Epithelial cell of esophagus (primary cell): ENCODE results near the gene NFIA.
A peak's percentile ranks its signal among the peaks of the same experiment; 100 is the strongest.

Experiments used
- DNase-seq: peaks from one replicate; pipeline ENCODE4 v3.0.0; 2010; ENCODE audit warnings: low read depth
- H3K4me3 ChIP-seq: 2 replicates; pipeline ENCODE4 v1.5.1; 2011; ENCODE audit warnings: mild to moderate bottlenecking, low read length, control low read depth
- CTCF ChIP-seq: IDR thresholded peaks from 2 replicates; pipeline ENCODE4 v1.5.1; 2011; ENCODE audit warnings: low read depth, mild to moderate bottlenecking, low read length, control low read depth, inconsistent platforms; ENCODE audit not compliant: insufficient read depth; ENCODE audit errors: missing control alignments

The NFIA gene

GRCh38 chr1:61170328-61171238, 88.2 kb downstream of the NFIA start:
- no peak for TF ChIP-seq CTCF
- peak; percentile 62 for DNase-seq

GRCh38 chr1:61171346-61171745, 89.0 kb downstream of the NFIA start:
- H3K4me3 ChIP-seq, result no peak overlapping the region

More at GRCh38 chr1:61170328-61171238, 88.2 kb downstream of the NFIA start:
- H3K4me3 ChIP-seq, result no peak overlapping the region

GRCh38 chr1:61171974-61172373, 89.6 kb downstream of the NFIA start:
- H3K4me3 ChIP-seq, result no peak overlapping the region
- no peak for TF ChIP-seq CTCF
- no peak for DNase-seq

More at GRCh38 chr1:61171346-61171745, 89.0 kb downstream of the NFIA start:
- no peak for TF ChIP-seq CTCF
- no peak for DNase-seq

- DNase-seq, result no peak
- TF ChIP-seq CTCF, result no peak
- H3K4me3 ChIP-seq, result no peak overlapping the region
Observed at GRCh38 chr1:61173118-61173517, 90.8 kb downstream of the NFIA start.

GRCh38 chr1:61174060-61174795, 91.9 kb downstream of the NFIA start:
- no peak overlapping the region for H3K4me3 ChIP-seq
- no peak for TF ChIP-seq CTCF
- DNase-seq, result no peak

- no peak for TF ChIP-seq CTCF
- DNase-seq, result no peak
- no peak overlapping the region for H3K4me3 ChIP-seq
Observed at GRCh38 chr1:61175976-61176375, 93.6 kb downstream of the NFIA start.
